DOHH2 (cell line): Measurements from ENCODE around the gene ASRGL1.

ENCODE experiments used
- H3F3A ChIP-seq: fragments of 200-600 bp; sonication (generic), shearing (Covaris generic); 2 replicates; pipeline ENCODE4 v1.6.0; 2016; ENCODE audit warnings: antibody characterized with exemption, mild to moderate bottlenecking; ENCODE audit not compliant: control insufficient read depth, insufficient read depth
- H3K27ac ChIP-seq: fragments of 200-600 bp; sonication (generic); 2 replicates; pipeline ENCODE4 v1.5.1; 2014; ENCODE audit warnings: low read depth, mild to moderate bottlenecking, low read length, moderate library complexity
- H3K27me3 ChIP-seq: fragments of 200-600 bp; sonication (generic); 2 replicates; pipeline ENCODE4 v1.6.1; 2014; ENCODE audit warnings: mild to moderate bottlenecking, low read length, mixed read lengths; ENCODE audit not compliant: control insufficient read depth
- H3K36me3 ChIP-seq: fragments of 200-600 bp; sonication (generic); 2 replicates; pipeline ENCODE4 v1.6.1; 2014; ENCODE audit warnings: mild to moderate bottlenecking, low read length, moderate library complexity, mixed read lengths; ENCODE audit not compliant: control insufficient read depth
- H3K4me1 ChIP-seq: fragments of 200-600 bp; sonication (generic); 2 replicates; pipeline ENCODE4 v1.6.1; 2014; ENCODE audit warnings: mild to moderate bottlenecking, low read length, mixed read lengths; ENCODE audit not compliant: control insufficient read depth
- H3K4me2 ChIP-seq: fragments of 200-600 bp; sonication (generic); 2 replicates; pipeline ENCODE4 v1.6.0; 2014; ENCODE audit warnings: mild to moderate bottlenecking, low read length, moderate library complexity
- H3K4me3 ChIP-seq: fragments of 200-600 bp; sonication (generic); 2 replicates; pipeline ENCODE4 v1.5.1; 2014; ENCODE audit warnings: mild to moderate bottlenecking, low read length, mixed read lengths
- H3K79me2 ChIP-seq: fragments of 200-600 bp; sonication (generic); 2 replicates; pipeline ENCODE4 v1.6.1; 2014; ENCODE audit warnings: mild to moderate bottlenecking, low read length, mixed read lengths; ENCODE audit not compliant: control insufficient read depth
- H3K9me2 ChIP-seq: fragments of 200-600 bp; sonication (generic); replicated peaks from 2 replicates; pipeline ENCODE4 v1.6.1; 2014; ENCODE audit warnings: mild to moderate bottlenecking, low read length, mixed read lengths; ENCODE audit not compliant: control insufficient read depth
- H3K9me3 ChIP-seq: fragments of 200-600 bp; sonication (generic); 2 replicates; pipeline ENCODE4 v1.6.1; 2014; ENCODE audit warnings: antibody characterized with exemption, low read length, mixed read lengths; ENCODE audit not compliant: control insufficient read depth, insufficient read depth
- H4K20me1 ChIP-seq: fragments of 200-600 bp; sonication (generic); 2 replicates; pipeline ENCODE4 v1.6.0; 2014; ENCODE audit warnings: low read depth, mild to moderate bottlenecking, antibody characterized with exemption, low read length, moderate library complexity; ENCODE audit not compliant: control insufficient read depth, insufficient read depth
- CTCF ChIP-seq: fragments of 200-600 bp; sonication (generic); IDR thresholded peaks from one replicate; pipeline ENCODE4 v1.5.1; 2014; ENCODE audit warnings: antibody characterized with exemption, mild to moderate bottlenecking, low read depth, low read length; ENCODE audit not compliant: poor library complexity, severe bottlenecking
- EZH2phosphoT487 ChIP-seq: fragments of 200-600 bp; sonication (generic); IDR thresholded peaks from 2 replicates; pipeline ENCODE4 v1.6.1; 2017; ENCODE audit warnings: borderline replicate concordance, mild to moderate bottlenecking, antibody characterized with exemption, low read length, moderate library complexity, mixed read lengths

The ASRGL1 gene

GRCh38 chr11:62410972-62411371 lies 73.7 kb downstream of the ASRGL1 start:
- Histone ChIP-seq H3K27me3 (no peaks in the 10 kb centered on the region), H3F3A (no peaks in the 10 kb centered on the region), H3K4me2 (no peak overlapping the region), H3K4me1 (no peaks in the 10 kb centered on the region), H4K20me1 (no peaks in the 10 kb centered on the region), H3K9me3 (no peaks in the 10 kb centered on the region), H3K9me2 (no peaks in the 10 kb centered on the region), H3K79me2 (no peaks in the 10 kb centered on the region), H3K27ac (no peak overlapping the region), H3K4me3 (no peak overlapping the region), H3K36me3 (no peaks in the 10 kb centered on the region)
- TF ChIP-seq EZH2phosphoT487, result no peak

GRCh38 chr11:62411524-62411923 lies 74.3 kb downstream of the ASRGL1 start:
- no peak overlapping the region for H3K27ac ChIP-seq
- no peaks in the 10 kb centered on the region for H3K79me2 ChIP-seq
- no peaks in the 10 kb centered on the region for H3K36me3 ChIP-seq
- no peaks in the 10 kb centered on the region for H3F3A ChIP-seq
- TF ChIP-seq CTCF, result no peak
- TF ChIP-seq EZH2phosphoT487, result no peak
- H3K4me1 ChIP-seq, result no peaks in the 10 kb centered on the region
- H3K4me2 ChIP-seq, result no peak overlapping the region
- H3K9me2 ChIP-seq, result no peaks in the 10 kb centered on the region
- no peaks in the 10 kb centered on the region for H4K20me1 ChIP-seq
- H3K9me3 ChIP-seq, result no peaks in the 10 kb centered on the region
- no peak overlapping the region for H3K4me3 ChIP-seq
- H3K27me3 ChIP-seq, result no peaks in the 10 kb centered on the region

DNA sequence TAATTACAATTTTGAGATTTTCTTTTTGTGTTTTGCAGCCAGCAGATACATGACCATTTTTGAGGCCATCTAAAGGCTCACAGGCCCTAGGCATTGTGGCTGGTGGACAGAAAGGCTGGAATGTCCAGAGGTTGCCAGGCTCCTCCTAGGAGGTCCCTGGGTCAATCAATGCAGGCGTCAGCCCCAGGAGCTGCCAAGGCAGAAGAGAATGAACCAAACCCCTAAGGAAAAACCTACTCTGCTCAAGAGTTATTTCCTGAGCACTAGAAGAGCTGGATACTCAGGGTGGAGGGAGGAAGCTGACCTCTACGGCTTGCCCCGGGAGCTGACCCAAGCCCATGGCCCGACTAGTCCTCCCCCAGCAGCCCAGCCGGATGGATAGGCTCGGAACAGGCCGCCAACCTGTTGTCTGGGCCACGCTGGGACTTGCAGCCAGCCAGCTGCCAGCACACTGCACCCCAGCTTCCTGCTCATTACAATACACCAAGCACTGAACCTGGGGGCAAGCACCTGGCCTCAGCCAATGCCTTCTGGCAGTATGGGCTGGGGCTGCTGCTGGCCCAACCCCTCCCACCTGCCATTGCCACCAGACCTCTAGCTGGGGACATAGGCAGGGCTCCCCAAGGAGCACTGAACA lies 75.9 kb downstream of the ASRGL1 start:
- no peaks in the 10 kb centered on the region for H3K9me2 ChIP-seq
- H3K27me3 ChIP-seq, result no peaks in the 10 kb centered on the region
- no peaks in the 10 kb centered on the region for H3K36me3 ChIP-seq
- H3K4me2 ChIP-seq, result no peak overlapping the region
- no peaks in the 10 kb centered on the region for H3K9me3 ChIP-seq
- TF ChIP-seq CTCF, result no peak
- no peak for TF ChIP-seq EZH2phosphoT487
- no peaks in the 10 kb centered on the region for H3K4me1 ChIP-seq
- H3K79me2 ChIP-seq, result no peaks in the 10 kb centered on the region
- H4K20me1 ChIP-seq, result no peaks in the 10 kb centered on the region
- no peaks in the 10 kb centered on the region for H3F3A ChIP-seq
- H3K4me3 ChIP-seq, result no peak overlapping the region
- no peak overlapping the region for H3K27ac ChIP-seq

DNA sequence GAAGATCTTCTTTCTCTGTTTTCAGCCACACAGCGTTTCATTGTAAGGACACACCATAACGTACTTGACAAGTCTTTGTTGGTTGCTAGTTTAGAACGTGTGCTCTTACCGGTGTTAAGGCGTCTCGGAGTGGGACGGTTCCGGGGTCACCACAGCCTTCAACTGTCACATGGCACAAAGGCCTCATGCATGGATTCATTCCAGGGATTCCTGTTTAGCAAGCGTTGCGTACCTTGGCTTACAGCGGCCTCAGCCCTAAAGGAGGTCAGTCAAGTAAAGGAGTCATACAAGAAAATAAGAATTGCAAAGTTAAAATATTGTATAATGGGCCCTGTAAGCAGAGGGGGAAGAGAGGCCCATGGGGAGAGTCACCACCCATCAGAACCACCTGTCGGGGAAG lies 79.3 kb downstream of the ASRGL1 start:
- Histone ChIP-seq H3K4me1 (no peaks in the 10 kb centered on the region), H3K4me2 (no peak overlapping the region), H3K4me3 (no peak overlapping the region), H3K36me3 (no peaks in the 10 kb centered on the region), H3K9me2 (no peaks in the 10 kb centered on the region), H3K79me2 (no peaks in the 10 kb centered on the region), H3K27me3 (no peaks in the 10 kb centered on the region; the same call in 1 of the 2 replicates), H3K27ac (no peak overlapping the region), H3K9me3 (no peaks in the 10 kb centered on the region), H3F3A (no peaks in the 10 kb centered on the region), H4K20me1 (no peaks in the 10 kb centered on the region)
- no peak for TF ChIP-seq EZH2phosphoT487
- no peak for TF ChIP-seq CTCF
